ENCODE results near the gene LYSMD2. TPM values are rescaled to one million over a fixed set of nuclear protein-coding genes. Genes with fewer than 3 reads are reported as not detected.

The LYSMD2 gene
- 19.7 to 28.0 TPM (median 25.4 TPM) in 5 replicates for total RNA-seq (2022; extraction: Qiagen RNA extraction)

GRCh38 chr15:51737522-51738305 lies at the start of gene LYSMD2:
TSS of gene LYSMD2 (minus strand) at chr15:51737655. CDS start at chr15:51737622, 33 bp downstream.

DNA sequence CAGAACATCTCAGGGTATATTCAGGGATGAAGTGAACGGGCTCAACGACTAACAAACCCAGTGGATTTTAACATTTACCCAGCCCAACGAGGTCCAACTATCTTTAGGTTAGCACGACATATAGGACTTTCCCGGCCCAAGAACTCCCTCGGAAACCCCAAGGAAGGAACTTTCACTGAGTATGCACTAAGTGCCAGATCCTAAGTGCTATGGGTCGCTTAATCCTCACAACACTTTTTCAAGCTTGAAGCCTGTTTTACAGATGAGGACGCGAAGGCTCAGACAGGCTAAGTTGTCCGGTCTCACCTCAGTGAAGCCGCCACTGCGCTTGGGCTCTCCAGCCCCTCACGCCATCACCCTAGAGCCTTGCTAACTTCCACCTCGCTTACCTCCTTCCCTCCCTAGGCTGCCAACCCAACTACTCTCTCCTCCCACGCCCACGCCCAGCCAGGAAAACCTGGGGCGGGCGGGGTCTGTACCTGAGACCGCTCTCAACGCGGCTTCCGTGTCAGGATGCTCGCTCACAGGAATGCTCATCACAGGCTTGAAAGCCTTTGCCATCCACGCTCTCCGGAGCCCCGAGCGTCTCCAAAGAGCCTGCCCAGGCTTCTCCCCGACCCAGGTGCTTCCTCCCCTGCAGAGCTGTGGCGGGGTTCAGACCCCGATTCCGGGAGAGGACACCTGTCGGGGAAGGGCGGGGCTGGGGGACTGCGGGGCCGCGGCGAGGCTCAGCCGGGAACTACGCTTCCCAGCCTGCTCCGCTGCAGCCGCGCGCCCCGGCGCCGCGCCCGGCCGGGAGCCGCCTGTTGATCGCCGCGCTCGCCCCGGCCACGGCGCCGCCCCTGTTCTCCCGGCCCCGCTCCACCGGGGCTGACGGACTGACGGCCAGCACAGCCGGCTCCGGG lies 13.6 kb upstream of the LYSMD2 start, which contains the start of gene TMOD2:
TSS of gene TMOD2 (plus strand) at position 806 of the 905 bp plus-strand sequence. CDS start 14,845 bp downstream, outside the sequence.

GRCh38 chr15:51681303-51681963 lies 56.0 kb downstream of the LYSMD2 start, which contains the start of gene SCG3:
TSS of gene SCG3 (plus strand) at chr15:51681503. CDS start at chr15:51681756, 253 bp downstream.

Other genes starting within 250 kb of the LYSMD2 start
- gene DMXL2, start 114.9 kb downstream of the LYSMD2 start, total RNA-seq (2022; extraction: Qiagen RNA extraction): 14.3 to 21.2 TPM (median 17.6 TPM) in 5 replicates
- gene SCG3, start 56.2 kb downstream of the LYSMD2 start, total RNA-seq (2022; extraction: Qiagen RNA extraction): 0.03 to 0.09 TPM (median 0.05 TPM) in 4 of 5 replicates, not detected in the other
- gene TMOD2, start 13.9 kb upstream of the LYSMD2 start, total RNA-seq (2022; extraction: Qiagen RNA extraction): 1.1 to 2.5 TPM (median 2.0 TPM) in 5 replicates
- gene TMOD3, start 92.0 kb upstream of the LYSMD2 start, total RNA-seq (2022; extraction: Qiagen RNA extraction): 47.3 to 77.4 TPM (median 62.4 TPM) in 5 replicates
- gene LEO1, start 234.1 kb upstream of the LYSMD2 start, total RNA-seq (2022; extraction: Qiagen RNA extraction): 44.3 to 71.5 TPM (median 45.7 TPM) in 5 replicates